GM18502 (cell line): ENCODE measurements around the gene RBM17.
"Not testable (repeated sequence)": the region's sequence is repeated elsewhere in the genome, so short reads cannot be mapped to it uniquely, and the experiment has no call there.

ENCODE experiments used
- ATAC-seq: cut with Tn5 transposase; IDR thresholded peaks from one replicate; pipeline ENCODE4 v1.9.1; 2021; ENCODE audit warnings: mild to moderate bottlenecking; ENCODE audit not compliant: unreplicated experiment, poor library complexity

Gene RBM17

GRCh38 chr10:6088721-6089333 lies at the start of gene RBM17:
Gene RBM17 (plus strand): TSS chr10:6089034. CDS start chr10:6097066, 8,032 bp downstream.
- ATAC-seq = peak; percentile 87

- ATAC-seq = no peak
Observed at GRCh38 chr10:6039711-6040110, 49.1 kb upstream of the RBM17 start.

GRCh38 chr10:6040205-6040604 lies 48.6 kb upstream of the RBM17 start:
- no peak for ATAC-seq

DNA sequence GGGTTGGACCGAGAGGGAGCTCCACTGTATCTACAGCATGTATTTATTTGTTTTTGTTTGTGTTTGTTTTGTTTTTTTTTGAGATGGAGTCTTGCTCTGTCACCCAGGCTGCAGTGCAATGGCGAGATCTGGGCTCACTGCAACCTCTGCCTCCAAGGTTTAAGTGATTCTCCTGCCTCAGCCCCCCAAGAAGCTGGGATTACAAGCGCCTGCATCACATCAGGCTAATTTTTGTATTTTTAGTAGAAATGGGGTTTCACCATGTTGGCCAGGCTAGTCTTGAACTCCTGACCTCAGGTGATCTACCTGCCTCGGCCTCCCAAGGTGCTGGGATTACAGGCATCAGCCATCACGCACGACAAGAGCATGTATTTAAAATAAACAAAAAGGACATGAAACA lies 45.5 kb upstream of the RBM17 start:
- ATAC-seq = not testable (repeated sequence)

DNA sequence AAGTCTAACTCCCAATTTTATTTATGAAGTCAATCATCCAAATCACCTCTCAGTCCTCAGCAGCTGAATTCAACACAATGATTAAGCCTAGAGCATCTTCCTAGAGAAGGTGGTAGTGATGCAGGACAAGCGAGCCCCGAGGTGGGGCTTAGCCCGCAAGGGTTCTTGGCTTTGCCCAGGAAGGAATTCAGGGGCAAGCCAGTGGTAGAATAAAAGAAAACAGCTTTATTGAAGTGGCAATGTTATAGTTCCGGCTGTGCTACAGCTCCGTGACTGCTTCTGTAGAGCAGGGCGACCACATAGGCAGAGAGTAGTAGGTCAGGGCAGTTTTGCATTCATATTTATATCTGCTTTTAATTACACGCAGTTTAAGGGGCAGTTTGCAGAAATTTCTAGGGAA lies 44.8 kb upstream of the RBM17 start:
- no peak for ATAC-seq

DNA sequence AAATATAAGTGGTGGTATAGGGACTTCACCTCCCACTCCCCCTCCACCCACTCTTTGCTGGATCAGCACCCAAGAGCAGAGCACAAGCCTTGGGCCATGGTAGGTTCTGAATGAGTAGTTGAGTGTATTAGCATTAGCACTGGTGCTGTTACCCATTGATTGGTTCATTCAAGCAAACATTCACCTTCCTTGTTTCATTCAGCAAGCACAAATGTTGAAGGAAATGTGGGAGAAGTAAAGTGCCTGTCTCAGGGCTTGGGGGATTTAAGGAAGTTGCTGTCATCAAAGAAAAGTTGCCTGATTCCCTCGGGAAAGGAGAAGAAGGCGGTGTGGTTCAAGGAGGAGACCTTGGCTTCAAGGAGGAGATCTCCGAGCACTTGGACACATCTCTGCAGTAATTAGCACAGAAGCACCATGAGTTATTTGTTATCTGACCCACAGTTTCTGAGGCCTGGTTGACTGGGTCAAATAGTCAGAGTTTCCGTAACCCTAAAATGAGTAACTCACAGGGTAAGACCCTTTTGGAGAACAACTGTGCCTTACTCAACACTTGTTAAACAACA lies 44.0 kb upstream of the RBM17 start:
- ATAC-seq = no peak

DNA sequence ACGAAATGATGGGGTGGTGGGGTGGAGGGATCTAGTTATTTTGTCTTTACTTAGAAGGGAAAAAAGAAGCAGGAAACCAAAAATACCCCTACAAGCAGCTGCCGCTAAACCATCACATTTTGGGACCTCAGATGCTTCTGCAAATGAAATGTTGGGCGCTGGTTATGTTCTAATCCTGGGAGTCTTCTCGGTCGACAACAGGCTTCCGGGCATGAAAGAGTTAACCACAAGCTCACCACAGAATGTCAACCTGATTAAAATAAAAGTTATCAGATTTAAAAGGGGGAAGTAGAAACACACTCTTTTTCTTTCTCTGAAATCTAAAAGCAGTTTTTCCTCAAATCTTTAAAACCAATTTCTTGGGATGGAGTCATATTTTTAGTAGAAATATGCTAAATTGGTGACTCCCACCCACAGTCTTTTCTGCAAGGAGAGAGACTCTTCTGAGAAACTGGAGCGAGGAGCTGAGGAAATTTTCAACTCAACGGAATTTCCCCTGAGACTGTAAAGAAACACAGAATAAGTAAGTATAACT lies 43.5 kb upstream of the RBM17 start:
- ATAC-seq = no peak

DNA sequence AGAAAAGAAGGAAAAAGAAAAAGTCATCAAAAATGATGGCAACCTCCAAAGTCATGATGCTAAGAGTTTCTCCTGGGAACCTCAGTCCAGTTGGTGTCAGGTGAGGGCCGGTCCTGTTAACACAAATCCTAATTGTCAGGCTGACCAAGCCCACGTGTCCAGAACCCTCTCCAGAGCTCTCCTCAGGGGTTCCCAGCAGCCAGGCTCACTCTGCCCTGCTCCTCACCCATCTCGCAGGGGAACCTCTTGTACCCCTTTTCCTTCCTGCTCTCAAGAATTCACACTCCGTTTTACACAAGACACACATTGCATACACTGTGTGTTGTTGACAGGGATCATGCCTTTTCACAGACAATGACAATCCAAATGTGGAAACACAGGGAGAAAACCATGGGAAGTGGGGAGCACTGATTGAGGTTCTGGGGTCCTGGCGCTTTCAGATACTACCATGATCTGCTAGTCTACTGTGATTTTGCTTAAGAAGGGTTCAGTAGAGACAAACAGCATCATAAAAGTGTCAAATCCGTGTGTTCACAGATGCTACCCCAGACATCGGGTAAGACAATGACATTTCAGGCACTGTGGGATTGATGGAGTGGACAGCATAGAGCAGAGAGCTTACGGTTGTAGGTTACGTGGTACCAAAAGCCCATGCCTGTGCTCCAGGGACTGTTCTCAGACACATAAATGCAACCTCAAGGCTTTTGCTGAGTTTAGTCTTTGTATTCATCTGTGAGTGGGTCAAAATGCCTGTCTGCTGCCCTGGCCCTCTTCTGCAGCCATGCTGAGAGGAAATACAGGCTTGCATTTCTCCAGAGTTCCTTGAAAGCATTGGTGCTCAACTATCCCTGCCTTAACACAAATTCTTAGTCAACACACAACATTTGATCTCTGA lies 42.7 kb upstream of the RBM17 start:
- no peak for ATAC-seq

- ATAC-seq = no peak
Observed at GRCh38 chr10:6046773-6047611, 41.8 kb upstream of the RBM17 start.

- no peak for ATAC-seq
Observed at GRCh38 chr10:6047847-6048246, 41.0 kb upstream of the RBM17 start.

DNA sequence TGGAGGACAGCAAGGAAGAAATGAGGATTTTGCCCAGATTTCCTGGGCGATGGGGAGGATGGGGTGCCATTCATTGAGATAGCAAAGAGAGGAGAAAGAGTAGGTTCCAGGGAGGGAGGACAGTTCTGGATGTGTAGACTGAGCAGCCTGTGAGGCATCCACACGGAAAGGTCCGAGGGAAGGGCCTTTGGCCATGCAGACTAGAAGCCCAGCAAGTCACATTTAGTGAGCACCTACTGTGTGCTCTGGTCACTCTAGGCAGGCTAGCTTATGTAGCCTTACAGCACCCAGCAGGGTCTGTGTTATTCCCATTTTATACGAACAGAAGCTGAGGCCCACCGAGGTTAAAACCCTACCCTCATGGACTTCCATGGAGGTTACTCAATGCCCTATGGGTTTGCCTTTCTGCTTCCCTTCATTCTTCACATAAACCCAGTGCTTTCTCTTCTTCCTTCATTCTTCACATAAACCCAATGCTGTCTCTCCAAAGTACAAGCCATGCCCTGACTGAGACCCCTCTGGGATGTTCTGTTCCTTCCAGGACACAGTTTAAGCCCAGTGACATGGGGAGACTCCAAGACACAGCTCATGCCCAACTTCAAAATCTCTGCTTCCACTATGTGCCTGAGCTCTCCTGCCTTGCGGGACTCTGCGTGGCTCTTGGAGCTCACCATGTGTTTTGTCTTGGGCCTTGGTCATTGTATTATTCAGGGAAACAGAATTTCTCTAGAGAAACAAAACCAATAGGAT lies 40.4 kb upstream of the RBM17 start:
- no peak for ATAC-seq

GRCh38 chr10:6049031-6049400 lies 39.8 kb upstream of the RBM17 start:
- ATAC-seq = no peak

DNA sequence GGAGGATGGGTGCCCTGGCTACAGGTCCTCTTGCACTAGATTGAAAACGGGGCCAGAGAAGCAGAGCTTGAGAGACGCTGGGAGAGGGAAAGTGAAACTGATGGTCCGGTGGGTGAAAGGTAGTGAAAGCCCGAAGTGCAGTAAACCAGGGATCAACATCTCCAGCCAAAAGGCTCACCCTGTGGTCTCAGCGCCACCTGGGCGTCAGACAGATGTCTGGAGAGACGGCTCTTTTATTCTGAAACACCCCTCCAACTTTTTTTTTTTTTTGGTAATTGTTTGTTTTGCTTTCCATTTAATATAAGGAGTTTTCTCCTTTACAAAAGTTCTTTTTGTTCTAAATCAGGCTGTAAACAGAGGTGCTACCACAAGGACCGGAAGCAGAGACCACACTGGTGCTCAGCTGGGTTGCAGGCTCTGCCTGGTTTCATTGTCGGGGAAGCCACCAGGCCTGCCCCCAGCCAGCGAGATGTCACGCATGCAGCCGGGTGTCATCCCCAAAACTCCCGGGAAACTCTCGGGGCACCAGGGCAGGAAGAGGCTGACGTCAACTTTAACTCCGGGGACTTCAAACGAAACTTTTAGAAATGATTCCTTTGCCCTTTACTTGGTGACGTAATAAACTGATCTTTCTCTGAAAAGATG lies 37.9 kb upstream of the RBM17 start:
- peak; percentile 78 for ATAC-seq

DNA sequence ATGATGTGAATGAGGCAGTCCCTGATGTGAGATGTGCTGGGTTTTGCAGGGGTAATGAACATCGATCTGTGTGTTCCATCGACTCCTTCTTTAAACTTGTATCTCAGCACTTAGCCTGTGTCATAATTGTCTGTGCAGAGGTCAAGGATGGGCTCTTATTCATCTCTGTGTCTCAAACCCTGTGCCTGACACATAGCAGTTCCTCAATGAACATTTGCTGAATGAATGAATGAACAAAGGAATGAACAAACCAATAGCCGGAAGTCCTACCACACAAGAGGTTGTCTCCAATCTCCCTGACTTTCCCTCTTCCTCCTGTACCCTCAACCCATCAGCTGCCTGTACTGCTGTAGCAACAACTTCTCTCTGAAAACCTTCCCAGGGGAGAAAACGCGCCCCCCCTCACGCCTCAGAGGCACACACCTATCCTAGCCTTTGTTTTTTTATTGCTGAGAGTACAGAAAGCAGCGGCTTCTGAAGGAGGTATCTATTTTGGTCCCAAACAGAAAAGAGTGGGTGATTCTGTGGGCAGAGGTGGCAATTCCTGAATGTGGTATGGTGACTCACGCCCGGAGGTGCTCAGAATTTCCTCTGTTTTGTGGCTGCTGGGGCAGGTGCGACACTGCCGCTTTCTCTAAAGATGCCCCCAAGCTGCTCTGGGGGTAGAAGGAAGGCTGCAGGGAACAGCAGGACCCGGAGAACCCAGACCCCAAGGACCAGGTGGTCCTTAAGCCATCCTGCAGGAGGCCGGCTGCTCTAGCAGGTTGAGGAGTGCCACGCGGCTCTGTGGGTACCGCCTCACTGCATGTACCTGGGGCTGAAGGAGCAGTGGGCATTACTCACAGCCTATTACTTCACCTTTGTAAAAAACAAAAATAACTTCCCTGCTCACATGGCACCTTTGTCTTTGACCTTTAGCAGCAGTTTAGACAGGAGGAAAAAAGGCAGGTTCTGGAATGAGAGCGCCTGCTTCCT lies 36.3 kb upstream of the RBM17 start:
- ATAC-seq = peak; percentile 21

DNA sequence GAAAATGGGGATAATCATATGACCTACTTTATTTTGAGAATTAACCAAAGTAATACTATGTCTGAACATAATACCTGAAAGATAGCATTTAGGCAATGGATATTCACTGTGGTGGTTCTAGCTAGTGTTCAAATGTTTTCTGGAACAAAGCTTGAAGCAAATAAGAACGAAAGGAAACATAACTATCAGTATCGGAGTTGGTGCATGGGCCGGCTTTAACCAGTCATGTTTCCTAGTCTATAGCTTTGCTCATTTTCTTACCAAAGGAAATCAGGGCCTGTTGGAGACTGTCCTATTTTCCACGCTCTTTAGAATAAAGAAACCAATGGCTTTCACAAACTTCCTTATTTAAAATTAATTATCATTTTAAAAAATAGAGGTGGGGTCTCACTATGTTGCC lies 35.5 kb upstream of the RBM17 start:
- ATAC-seq = no peak

GRCh38 chr10:6053816-6054631 lies 34.8 kb upstream of the RBM17 start:
- ATAC-seq = no peak

DNA sequence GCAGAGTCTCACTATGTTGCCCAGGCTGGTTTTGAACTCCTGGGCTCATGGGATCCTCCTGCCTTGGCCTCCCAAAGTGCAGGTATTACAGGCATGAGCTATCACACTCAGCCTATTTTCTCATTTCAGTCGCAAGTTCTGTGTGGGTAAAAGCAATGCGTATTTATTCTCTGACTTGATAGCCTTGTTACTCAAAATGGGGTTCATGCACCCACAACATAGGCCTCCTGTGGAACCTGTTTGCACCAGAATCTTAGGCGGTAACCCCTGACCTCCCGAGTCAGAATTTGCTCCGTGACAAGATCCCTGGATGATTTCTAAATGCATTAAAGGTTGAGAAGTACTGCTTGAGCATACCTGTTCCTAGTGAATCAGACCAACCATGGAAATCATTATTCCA lies 34.0 kb upstream of the RBM17 start:
- ATAC-seq = no peak
